Measurements from ENCODE around the gene ELAVL3.

GRCh38 chr19:11418094-11418548, 62.7 kb downstream of the ELAVL3 start:
- TF ChIP-seq EZH2phosphoT487 (IDR thresholded peaks at IDR 0.05; ENCODE audit: insufficient read depth, low read depth) (no peak), EZH2 (IDR thresholded peaks at IDR 0.05; ENCODE audit: insufficient read depth, poor library complexity, severe bottlenecking) (no peak)

Measured in GM23248 (cell line).